Ovary (tissue), 9 donors: ENCODE data around the gene PRKAG1. TPM values are rescaled to one million over a fixed set of nuclear protein-coding genes. Genes with fewer than 3 reads are reported as not detected.

Source experiments
- DNase-seq, 5 donors: peaks; one replicate each; pipeline ENCODE4 v3.0.0-alpha.2; 2019 to 2020
- H3K27ac ChIP-seq, 2 donors: fragments of 200-600 bp; one replicate each; pipeline versions ENCODE4 v1.5.1 to v1.8.0; 2019 to 2022
- H3K27me3 ChIP-seq: fragments of 200-600 bp; one replicate; pipeline ENCODE4 v1.8.0; 2022
- H3K36me3 ChIP-seq: fragments of 200-600 bp; sonication (generic); one replicate; pipeline ENCODE4 v1.5.1; 2019
- H3K4me1 ChIP-seq: one replicate; pipeline ENCODE4 v1.8.1; 2013; ENCODE audit warnings: mild to moderate bottlenecking, moderate library complexity; ENCODE audit not compliant: insufficient read depth
- H3K4me3 ChIP-seq: fragments of 200-600 bp; sonication (generic); one replicate; pipeline ENCODE4 v1.5.1; 2017
- H3K9me3 ChIP-seq, 2 donors: fragments of 200-600 bp in 1 of 2; sonication (generic) in 1 of 2; one replicate each; pipeline versions ENCODE4 v1.5.1 to v1.8.1; 2013 to 2019; ENCODE audit warnings: mild to moderate bottlenecking in 1 of 2, moderate library complexity in 1 of 2
- EP300 ChIP-seq: sonication (generic); formaldehyde crosslinking; IDR thresholded peaks from one replicate; pipeline ENCODE4 v1.6.1; 2017; ENCODE audit warnings: antibody characterized with exemption
- POLR2A ChIP-seq: fragments of 450-650 bp; IDR thresholded peaks from one replicate; pipeline ENCODE4 v1.6.1; 2017; ENCODE audit warnings: antibody characterized with exemption, mild to moderate bottlenecking, moderate library complexity
- WGBS, 3 donors: extraction: QIAGEN DNeasy Blood & Tissue Kit in 1 of 3; methylation state at CpG; one replicate each; pipeline versions ENCODE4 v1.1.5 to v1.1.7; 2013 to 2017; 5-methylcytosine and 5-hydroxymethylcytosine counted together
- intact Hi-C, 4 donors: fragments of 100-400 bp; cut with DNase I; formaldehyde crosslinking; loops; one replicate each; pipeline versions ENCODE4 v1.11.0 to v1.15.1; 2022 to 2023
- polyA plus RNA-seq, 2 donors: library from polyadenylated mRNA; stranded (reverse); fragments of 200-250 nt in 1 of 2; fragments of 350-450 nt in 1 of 2; fragmentation: Illumina TruSeq in 1 of 2; extraction: RNeasy Lipid Tissue Mini Kit (QIAGEN cat#74804) in 1 of 2; gene quantifications; one replicate each; pipeline ENCODE4 v1.2.3, GENCODE V29; 2013 to 2014
- total RNA-seq, 7 donors: library from RNA; depleted of rRNA in 2 of 7; stranded (reverse); fragments of >200 nt in 2 of 7; fragmentation: NEBNext Ultra II Directional in 3 of 7; extraction: Animal tissue kit (Norgen Biotek cat#: 25700) in 3 of 7; gene quantifications; one replicate each; pipeline versions ENCODE4 v1.1.0 to v1.2.4, GENCODE V29; 2016 to 2023
- TF ChIP-seq, protein P1 (sequence below), 3 donors: fragments of 450-650 bp in 2 of 3; fragments of 200-600 bp in 1 of 3; IDR thresholded peaks; one replicate each; pipeline versions ENCODE4 v1.5.1 to v1.8.0; 2016 to 2022; ENCODE audit warnings: antibody characterized with exemption in 3 of 3, mild to moderate bottlenecking in 1 of 3
- donor health status: DM: no; HTN: no; CAD: no; lungs with moderate emphysema.
- donor health status: DM: no; HTN: no; CAD: no.
- donor health status: Bipolar disorder and iron deficiency.
- donor health status: DM: yes; HTN: yes; CAD: no.
- donor health status: DM: no; HTN: no; CAD: no.
- donor health status: DM: yes; HTN: yes; CAD: no.

PRKAG1 gene
- total and polyA plus RNA-seq, 9 donors: 25.6 to 98.5 (median 38.3) TPM

DNA sequence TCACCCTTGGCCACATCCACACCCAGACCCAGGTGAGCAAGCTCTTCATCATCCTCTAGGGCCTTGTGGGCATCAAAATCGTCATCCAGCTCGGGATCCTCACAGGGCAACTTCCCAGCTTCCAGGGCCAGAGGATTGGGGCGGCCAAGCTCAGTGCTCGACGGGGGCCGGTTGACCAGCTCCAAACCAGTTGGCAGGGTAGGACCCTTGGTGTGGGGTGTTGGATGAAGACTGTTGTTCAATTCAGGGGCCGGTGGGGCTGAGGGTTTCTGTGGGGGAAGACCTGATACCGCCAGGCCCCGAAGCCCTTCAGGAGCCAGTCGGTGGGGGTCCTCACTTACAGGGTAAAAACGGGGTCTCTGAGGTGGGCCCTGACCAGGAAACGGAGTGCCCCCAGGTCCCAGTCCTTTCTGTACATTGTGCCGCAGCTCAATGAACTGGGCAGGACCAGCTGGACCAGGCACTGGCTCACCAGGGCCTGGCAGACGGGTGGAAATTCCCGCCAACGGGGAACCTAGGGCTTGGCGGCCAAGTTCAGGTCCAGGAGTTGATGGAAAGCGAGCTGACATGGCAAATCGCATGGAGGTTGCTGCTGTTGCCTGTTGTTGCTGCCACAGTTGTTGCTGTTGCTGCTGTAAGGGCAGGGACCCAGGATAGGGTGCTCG lies 19.8 kb upstream of the PRKAG1 start:
- Histone ChIP-seq H3K27me3 (no peaks in the 10 kb centered on the region), H3K4me3 (no peak overlapping the region), H3K27ac (no peak overlapping the region), H3K36me3 (no peaks in the 10 kb centered on the region), H3K9me3 (no peaks in the 10 kb centered on the region), H3K4me1 (no peaks in the 10 kb centered on the region)
- 90% methylated on average over 20 of the region's 20 CpGs for WGBS, 3 donors
- peak in 2 of 5 donors; percentile 20 to 35 for DNase-seq
- intact Hi-C loops: no loop called here
- TF ChIP-seq, protein P1, sequence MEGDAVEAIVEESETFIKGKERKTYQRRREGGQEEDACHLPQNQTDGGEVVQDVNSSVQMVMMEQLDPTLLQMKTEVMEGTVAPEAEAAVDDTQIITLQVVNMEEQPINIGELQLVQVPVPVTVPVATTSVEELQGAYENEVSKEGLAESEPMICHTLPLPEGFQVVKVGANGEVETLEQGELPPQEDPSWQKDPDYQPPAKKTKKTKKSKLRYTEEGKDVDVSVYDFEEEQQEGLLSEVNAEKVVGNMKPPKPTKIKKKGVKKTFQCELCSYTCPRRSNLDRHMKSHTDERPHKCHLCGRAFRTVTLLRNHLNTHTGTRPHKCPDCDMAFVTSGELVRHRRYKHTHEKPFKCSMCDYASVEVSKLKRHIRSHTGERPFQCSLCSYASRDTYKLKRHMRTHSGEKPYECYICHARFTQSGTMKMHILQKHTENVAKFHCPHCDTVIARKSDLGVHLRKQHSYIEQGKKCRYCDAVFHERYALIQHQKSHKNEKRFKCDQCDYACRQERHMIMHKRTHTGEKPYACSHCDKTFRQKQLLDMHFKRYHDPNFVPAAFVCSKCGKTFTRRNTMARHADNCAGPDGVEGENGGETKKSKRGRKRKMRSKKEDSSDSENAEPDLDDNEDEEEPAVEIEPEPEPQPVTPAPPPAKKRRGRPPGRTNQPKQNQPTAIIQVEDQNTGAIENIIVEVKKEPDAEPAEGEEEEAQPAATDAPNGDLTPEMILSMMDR (IDR thresholded peaks at IDR 0.05): no peak
- TF ChIP-seq POLR2A (no peak), EP300 (no peak)

GRCh38 chr12:49037947-49038237 lies 19.3 kb upstream of the PRKAG1 start:
- Histone ChIP-seq H3K36me3 (no peaks in the 10 kb centered on the region), H3K4me1 (no peaks in the 10 kb centered on the region), H3K4me3 (no peak overlapping the region), H3K9me3 (no peaks in the 10 kb centered on the region), H3K27ac (no peak overlapping the region), H3K27me3 (no peaks in the 10 kb centered on the region)
- no peak for DNase-seq
- intact Hi-C loops: no loop called here
- WGBS, 3 donors: 83 to 88% (median 84%) methylated on average over 7 of the region's 7 CpGs
- TF ChIP-seq, protein P1 (IDR thresholded peaks at IDR 0.05): no peak
- TF ChIP-seq EP300 (no peak), POLR2A (no peak)

GRCh38 chr12:49037111-49037946 lies 18.8 kb upstream of the PRKAG1 start:
- H3K27ac ChIP-seq: no peak overlapping the region
- H3K9me3 ChIP-seq: no peaks in the 10 kb centered on the region
- intact Hi-C loops: no loop called here
- H3K4me1 ChIP-seq: no peaks in the 10 kb centered on the region
- 87 to 92% (median 89%) methylated on average over 9 of the region's 9 CpGs for WGBS, 3 donors
- no peaks in the 10 kb centered on the region for H3K36me3 ChIP-seq
- H3K4me3 ChIP-seq: no peak overlapping the region
- TF ChIP-seq EP300 (no peak), POLR2A (no peak)
- TF ChIP-seq, protein P1 (IDR thresholded peaks at IDR 0.05): no peak
- peak in 3 of 5 donors; percentile 19 to 41 (median 35) for DNase-seq
- H3K27me3 ChIP-seq: no peaks in the 10 kb centered on the region

DNA sequence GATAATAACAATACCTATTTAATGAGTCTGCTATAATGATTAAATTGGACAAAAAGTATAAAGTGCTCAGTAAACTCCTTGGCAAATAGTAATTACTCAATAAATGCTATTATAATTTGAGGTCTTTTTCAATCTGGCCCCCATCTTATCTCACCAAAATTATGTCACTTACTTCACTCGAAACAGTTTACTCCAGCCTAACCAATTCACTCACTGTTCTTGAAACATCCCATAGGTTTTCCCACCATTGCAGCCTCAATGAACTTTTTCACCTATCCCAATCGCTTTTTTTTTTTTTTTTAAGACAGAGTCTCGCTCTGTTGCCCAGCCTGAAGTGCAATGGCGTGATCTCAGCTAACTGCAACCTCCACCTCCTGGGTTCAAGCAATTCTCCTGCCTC lies 17.5 kb upstream of the PRKAG1 start:
- Histone ChIP-seq H3K27ac (no peak overlapping the region), H3K4me1 (no peaks in the 10 kb centered on the region), H3K9me3 (no peaks in the 10 kb centered on the region), H3K27me3 (no peaks in the 10 kb centered on the region), H3K36me3 (no peaks in the 10 kb centered on the region), H3K4me3 (no peak overlapping the region)
- DNase-seq: no peak
- intact Hi-C loops: no loop called here
- WGBS, 3 donors: 66 to 81% (median 70%) methylated on average over 4 of the region's 4 CpGs
- TF ChIP-seq EP300 (no peak), POLR2A (no peak)
- TF ChIP-seq, protein P1 (IDR thresholded peaks at IDR 0.05): no peak
